ENCODE results near the gene ARAP1.
A peak's percentile ranks its signal among the peaks of the same experiment; 100 is the strongest.

ARAP1 gene

DNA sequence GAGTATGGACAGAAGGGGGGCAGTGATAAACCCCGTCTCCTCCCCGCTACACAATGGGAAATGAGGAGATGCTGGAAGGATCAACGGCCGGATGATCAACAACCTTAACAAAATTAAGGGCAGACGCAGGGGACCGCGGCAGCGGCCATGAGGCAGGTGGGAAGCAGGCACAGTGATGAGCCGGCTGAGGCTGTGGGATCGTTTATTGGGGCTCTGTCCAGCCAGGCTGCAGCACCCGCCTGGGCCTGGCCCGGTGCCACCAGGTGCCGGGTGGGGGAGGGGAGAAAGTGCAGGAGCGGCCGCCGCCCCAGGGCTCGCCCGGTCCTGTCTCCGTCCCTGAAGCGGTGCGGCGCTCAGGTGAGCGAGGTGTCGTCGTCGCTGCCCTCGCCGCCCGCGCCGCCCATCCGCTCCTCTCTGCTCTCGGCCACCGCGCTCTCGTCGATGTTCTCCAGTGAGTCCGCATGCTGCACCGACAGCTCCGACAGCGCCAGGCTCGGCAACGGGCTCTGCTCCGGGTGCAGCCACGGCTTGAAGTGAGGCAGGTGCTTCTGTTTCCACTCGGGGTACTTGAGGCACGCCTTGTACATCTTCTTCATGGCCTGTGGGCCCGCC is 2.4 kb upstream of the ARAP1 start:
- no peak overlapping the region for H3K4me3 ChIP-seq (replicated peaks; ENCODE audit: low read depth, low read length)
- DNase-seq (ENCODE audit: extremely low read depth, insufficient read length): no peak
- H3K27me3 ChIP-seq (replicated peaks; ENCODE audit: control insufficient read depth, insufficient read depth, low read length): no peaks in the 10 kb centered on the region
- H3K36me3 ChIP-seq (ENCODE audit: control insufficient read depth, insufficient read depth, low read length): peaks cover 2% of the 10 kb centered on the region; the same call in 1 of the 2 replicates
- TF ChIP-seq, protein P1, sequence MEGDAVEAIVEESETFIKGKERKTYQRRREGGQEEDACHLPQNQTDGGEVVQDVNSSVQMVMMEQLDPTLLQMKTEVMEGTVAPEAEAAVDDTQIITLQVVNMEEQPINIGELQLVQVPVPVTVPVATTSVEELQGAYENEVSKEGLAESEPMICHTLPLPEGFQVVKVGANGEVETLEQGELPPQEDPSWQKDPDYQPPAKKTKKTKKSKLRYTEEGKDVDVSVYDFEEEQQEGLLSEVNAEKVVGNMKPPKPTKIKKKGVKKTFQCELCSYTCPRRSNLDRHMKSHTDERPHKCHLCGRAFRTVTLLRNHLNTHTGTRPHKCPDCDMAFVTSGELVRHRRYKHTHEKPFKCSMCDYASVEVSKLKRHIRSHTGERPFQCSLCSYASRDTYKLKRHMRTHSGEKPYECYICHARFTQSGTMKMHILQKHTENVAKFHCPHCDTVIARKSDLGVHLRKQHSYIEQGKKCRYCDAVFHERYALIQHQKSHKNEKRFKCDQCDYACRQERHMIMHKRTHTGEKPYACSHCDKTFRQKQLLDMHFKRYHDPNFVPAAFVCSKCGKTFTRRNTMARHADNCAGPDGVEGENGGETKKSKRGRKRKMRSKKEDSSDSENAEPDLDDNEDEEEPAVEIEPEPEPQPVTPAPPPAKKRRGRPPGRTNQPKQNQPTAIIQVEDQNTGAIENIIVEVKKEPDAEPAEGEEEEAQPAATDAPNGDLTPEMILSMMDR (IDR thresholded peaks at IDR 0.05; ENCODE audit: insufficient read depth, low read length, poor library complexity, severe bottlenecking): no peak

DNA sequence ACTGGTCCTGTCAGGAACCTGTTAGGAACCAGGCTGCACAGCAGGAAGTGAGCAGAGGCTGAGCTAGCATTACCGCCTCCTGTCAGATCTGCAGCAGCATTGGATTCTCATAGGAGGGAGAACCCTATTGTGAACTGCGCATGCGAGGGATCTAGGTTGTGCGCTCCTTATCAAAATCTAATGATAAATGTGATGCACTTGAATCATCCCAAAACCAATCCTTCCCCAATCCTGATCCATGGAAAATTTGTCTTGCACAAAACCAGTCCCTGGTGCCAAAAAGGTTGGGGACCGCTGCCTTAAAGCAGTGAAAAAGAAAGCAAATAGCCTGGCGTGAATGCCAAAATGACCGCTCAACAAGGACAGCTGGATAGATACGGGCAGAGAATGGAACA is 1.9 kb upstream of the ARAP1 start:
- TF ChIP-seq, protein P1 (IDR thresholded peaks at IDR 0.05; ENCODE audit: insufficient read depth, low read length, poor library complexity, severe bottlenecking): no peak
- DNase-seq (ENCODE audit: extremely low read depth, insufficient read length): no peak
- H3K36me3 ChIP-seq (ENCODE audit: control insufficient read depth, insufficient read depth, low read length): peaks cover 2% of the 10 kb centered on the region; the same call in 1 of the 2 replicates
- no peaks in the 10 kb centered on the region for H3K27me3 ChIP-seq (replicated peaks; ENCODE audit: control insufficient read depth, insufficient read depth, low read length)
- no peak overlapping the region for H3K4me3 ChIP-seq (replicated peaks; ENCODE audit: low read depth, low read length)

DNA sequence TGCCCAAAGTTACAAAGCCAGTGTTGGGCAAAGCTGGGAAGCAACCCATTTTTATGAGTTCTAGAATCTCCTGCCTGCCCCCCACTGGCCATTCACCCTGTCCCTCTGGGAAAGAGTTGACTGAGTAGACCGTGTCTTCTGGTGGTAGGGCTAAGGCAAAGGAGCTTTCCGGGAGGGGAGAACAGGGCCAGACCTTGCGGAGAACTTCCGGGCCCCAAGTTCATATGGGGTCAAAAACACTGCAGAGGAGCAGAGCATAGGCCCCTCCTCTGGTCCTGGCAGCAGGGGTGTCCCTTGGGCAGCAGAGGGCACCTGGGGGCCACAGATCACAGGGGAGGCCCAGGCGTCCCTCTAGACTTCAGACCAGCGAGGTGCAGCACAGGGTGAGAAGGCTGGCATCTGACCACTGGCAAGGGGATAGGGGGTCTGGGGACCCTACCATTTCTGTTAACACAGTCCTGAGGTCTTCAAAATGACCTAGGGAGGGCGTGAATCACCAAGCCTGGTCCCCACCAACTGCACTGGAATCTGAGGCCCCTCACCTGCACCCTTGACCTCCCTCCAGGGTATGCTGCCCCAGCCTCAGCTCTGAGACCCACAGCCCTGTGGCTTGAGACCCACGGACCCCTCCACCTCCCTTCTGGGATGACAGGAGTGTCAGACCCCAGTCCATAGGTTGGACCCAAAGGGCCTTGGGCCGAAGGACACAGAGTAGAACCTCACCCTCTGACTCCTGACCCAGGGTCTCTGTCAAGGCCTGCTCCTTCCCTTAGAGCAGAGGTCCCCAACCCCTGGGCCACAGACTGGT is 1.3 kb upstream of the ARAP1 start:
- Histone ChIP-seq H3K36me3 (ENCODE audit: control insufficient read depth, insufficient read depth, low read length) (peaks cover 2% of the 10 kb centered on the region; the same call in 1 of the 2 replicates), H3K27me3 (replicated peaks; ENCODE audit: control insufficient read depth, insufficient read depth, low read length) (no peaks in the 10 kb centered on the region), H3K4me3 (replicated peaks; ENCODE audit: low read depth, low read length) (no peak overlapping the region)
- no peak for DNase-seq (ENCODE audit: extremely low read depth, insufficient read length)
- TF ChIP-seq, protein P1 (IDR thresholded peaks at IDR 0.05; ENCODE audit: insufficient read depth, low read length, poor library complexity, severe bottlenecking): no peak

DNA sequence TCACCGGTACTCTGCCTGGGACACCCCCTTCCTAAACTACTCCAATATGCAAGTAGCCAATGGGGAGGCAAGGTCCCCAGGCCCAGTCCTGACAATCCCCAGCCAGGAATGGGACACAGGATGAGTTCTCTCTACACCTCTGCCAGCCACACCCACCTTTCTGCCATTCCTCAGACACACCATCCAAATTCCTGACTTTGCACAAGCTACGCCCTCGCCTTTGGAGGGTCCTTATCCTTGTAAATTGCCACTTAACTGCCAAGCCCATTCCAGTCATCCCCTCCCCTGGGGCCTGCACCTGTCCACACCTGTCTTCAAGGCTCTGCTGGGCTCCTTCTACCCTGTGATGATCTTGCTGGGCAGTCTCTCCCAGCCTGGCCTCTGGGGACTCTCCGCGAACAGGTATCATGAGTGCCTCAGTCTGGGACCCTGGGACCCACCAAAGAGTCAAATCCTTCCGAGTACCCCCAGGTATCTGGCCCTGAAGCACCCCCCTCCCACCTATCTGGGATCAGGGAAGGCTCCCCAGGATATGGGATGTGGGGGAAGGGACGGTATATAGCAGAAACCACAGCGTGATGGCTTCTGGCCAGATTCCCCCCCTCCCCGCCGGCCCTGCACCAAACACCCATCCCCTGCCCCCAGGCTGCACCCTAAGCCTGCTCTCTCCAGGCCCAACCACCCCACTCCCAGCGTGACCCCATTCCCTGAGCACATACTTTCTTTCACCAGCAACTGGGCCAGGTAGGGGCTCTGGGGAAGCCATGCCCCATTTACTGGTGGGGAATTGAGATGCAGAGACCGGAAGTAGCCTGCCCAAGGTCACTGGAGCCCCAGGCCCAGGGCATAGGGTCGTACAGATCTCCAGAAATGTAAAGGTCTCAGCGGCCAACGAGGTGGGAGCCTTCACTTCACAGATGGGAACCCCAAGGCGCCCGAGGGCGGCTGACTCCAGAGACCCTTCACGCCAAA is 806 bp downstream of the ARAP1 start:
- H3K27me3 ChIP-seq (replicated peaks; ENCODE audit: control insufficient read depth, insufficient read depth, low read length): no peaks in the 10 kb centered on the region
- TF ChIP-seq, protein P1 (IDR thresholded peaks at IDR 0.05; ENCODE audit: insufficient read depth, low read length, poor library complexity, severe bottlenecking): no peak
- DNase-seq (ENCODE audit: extremely low read depth, insufficient read length): no peak
- no peaks in the 10 kb centered on the region; the same call in 1 of the 2 replicates for H3K36me3 ChIP-seq (ENCODE audit: control insufficient read depth, insufficient read depth, low read length)
- peak overlapping the region; percentile 72 for H3K4me3 ChIP-seq (replicated peaks; ENCODE audit: low read depth, low read length)

DNA sequence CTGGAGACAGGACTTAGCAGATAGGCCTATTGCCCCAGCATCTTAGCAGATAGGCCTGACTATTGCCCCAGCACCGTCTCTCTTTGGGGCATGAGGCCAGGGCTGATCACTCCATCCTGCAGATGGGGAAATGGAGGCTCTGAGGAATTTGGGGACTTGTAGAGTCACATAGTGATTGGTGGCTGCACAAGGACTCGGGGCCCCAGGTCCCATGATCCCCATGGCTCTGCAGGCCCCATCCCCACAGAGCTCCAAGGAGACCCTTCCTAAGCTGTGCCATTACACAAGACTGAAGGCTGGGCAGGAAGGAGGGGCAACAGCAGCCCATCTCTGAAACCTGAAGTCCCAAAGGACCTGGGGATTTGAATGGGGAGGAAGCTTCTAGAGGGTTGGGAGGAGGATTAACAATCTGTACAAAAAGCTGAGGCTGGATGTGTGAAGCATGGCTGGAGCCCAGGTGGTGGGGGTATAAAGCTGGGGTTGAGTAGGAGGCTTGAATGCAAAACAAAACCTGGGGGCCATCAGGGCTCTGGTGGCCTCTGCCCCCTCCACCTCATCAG is 1.6 kb downstream of the ARAP1 start:
- TF ChIP-seq, protein P1 (IDR thresholded peaks at IDR 0.05; ENCODE audit: insufficient read depth, low read length, poor library complexity, severe bottlenecking): no peak
- peak overlapping the region; percentile 72 for H3K4me3 ChIP-seq (replicated peaks; ENCODE audit: low read depth, low read length)
- no peak for DNase-seq (ENCODE audit: extremely low read depth, insufficient read length)
- H3K36me3 ChIP-seq (ENCODE audit: control insufficient read depth, insufficient read depth, low read length): peaks cover 1% of the 10 kb centered on the region; the same call in 1 of the 2 replicates
- H3K27me3 ChIP-seq (replicated peaks; ENCODE audit: control insufficient read depth, insufficient read depth, low read length): no peaks in the 10 kb centered on the region

All from GM06990 (cell line).